Stimulated activated CD8-positive, alpha-beta memory T cell treated with anti-CD3 and anti-CD28 coated beads, Interleukin-7, amount 100 ng/mL, for 48 hours (primary cell): ENCODE results near the gene HEATR5A.
"Not testable (repeated sequence)": the region's sequence is repeated elsewhere in the genome, so short reads cannot be mapped to it uniquely, and the experiment has no call there.

Source experiments
- DNase-seq, 2 donors: peaks; one replicate each; pipeline ENCODE4 v3.0.0-alpha.2; 2020; ENCODE audit warnings: low read depth in 1 of 2; ENCODE audit errors: extremely low read depth in 1 of 2

HEATR5A gene

DNA sequence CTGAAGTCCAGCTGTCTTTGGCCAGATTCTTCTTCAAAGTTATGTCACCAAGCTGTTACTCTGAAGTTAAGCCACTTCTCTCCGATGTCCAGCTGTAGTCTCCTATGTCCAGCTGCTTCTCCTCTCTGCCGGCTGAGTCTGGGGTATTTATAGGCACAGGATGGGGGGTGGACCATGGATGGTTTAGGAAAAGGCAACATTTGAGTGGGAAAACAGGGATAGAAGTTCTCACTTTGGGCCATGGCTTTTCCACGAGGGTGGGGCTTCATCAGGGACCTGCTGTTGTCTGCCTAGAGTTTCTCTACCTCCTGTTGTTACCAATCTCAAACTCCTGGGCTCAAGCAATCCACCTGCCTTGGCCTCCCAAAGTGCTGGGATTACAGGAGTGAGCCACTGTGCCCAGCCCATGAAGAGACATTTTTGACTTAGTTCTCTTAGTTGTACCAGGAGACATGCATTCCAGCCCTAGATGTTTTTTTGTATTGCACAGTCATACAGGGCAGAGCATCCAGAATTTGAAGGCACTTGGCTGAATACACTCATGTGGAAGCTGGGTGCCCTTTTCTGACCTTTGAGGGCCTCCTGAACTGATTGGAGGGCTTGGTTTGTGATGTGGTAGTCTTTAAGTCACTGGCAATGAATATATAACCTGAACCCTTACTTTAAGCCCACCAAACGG, 132.9 kb downstream of the HEATR5A start:
- no peak for DNase-seq

DNA sequence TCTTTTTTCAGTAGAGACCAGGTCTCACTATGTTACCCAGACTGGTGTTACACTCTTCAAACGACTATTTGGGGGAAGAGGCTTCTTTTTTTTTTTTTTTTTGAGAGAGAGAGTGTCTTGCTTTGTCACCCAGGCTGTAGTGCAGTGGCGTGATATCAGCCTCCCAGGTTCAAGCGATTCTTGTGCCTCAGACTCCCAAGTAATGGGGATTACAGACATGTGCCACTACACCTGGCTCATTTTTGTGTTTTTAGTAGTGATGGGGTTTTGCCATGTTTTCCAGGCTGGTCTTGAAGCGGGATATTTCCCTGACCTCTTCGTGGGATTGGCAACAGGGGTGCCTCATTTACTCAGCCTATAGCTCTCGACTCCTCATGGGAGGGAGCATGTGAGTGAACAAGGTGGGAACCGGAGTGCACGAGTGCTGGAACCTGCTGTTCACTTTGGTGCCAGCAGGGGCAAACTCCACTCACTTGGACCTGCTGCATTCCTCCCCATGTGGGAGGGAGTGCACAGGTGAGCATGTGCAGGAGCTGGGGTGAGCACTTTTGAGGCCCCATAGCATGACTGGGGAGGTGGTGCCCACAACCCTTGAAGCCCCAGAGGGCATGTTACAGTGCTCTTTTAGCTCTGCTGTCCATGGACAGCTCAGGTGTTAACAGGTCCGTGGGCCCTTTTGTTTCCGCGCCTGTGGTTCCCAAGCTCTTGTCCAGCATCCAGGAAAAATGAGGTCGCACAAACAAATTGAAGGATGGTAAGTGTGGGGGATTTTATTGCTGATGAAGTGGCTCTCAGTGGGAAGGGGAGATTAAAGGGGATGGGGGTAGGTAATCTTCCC, 133.7 kb downstream of the HEATR5A start:
- peak in 1 of 2 donors; percentile 10 for DNase-seq

DNA sequence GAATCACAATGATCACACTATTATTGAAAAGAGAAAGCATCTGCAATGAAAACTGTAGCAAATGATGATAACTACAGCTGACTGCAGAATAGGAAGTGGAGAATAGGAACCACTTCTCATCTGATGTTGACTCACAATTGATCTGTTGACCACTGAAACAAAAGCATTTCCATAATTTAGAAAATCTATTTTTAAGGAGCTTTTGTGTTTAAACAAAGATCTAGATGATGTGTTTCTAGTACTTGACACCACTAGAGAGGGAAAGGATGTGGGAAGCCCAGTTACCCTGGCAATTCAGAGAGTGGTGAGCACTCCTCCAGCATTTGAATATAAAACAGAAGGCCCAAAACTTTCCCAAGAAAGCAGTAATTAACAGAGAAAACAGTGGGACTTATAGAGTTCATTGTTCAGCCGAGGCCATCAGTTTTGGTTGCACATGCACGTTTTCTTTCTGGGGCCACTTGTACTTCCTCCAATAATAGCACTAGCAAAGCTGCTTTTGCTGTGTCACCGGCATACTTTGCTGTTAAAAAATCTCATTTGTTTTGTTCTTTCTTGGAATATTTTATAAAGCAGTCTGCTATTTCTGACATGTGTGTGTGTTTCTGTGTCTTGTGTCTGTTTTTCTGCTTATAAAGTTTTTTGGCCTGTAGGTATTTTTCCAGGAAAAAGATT, 136.6 kb downstream of the HEATR5A start:
- no peak for DNase-seq

DNA sequence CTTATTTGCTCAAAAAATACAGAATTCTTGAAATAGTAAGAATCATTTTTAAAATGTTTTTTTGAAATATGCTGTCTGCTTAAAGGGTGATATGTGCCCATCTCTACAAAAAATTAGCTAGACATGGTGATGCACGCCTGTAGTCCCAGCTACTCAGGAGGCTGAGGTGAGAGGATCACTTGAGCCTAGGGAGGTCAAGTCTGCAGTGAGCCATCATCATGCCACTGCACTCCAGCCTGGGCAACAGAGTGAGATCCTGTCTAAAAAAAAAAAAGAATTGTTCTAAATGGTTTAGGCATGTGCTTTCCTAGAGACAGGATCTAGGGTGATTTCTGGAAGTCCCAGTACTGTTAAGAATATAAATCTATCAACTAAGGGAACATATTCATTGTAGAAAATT, 137.2 kb downstream of the HEATR5A start:
- no peak for DNase-seq

DNA sequence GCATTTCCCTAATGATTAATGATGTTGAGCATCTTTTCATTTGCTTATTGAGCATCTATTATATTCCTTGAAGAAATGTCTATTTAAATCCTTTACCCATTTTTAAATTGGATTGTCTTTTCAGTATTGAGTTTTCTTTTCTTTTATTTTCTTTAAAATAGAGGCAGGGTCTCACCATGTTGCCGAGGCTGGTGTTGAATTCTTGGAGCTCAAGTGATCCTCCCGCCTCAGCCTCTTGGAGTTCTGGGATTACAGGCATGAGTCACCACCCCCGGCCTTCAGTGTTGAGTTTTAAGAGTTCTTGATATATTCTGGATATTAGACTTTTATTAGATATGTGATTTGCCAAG, 139.5 kb downstream of the HEATR5A start:
- no peak for DNase-seq

DNA sequence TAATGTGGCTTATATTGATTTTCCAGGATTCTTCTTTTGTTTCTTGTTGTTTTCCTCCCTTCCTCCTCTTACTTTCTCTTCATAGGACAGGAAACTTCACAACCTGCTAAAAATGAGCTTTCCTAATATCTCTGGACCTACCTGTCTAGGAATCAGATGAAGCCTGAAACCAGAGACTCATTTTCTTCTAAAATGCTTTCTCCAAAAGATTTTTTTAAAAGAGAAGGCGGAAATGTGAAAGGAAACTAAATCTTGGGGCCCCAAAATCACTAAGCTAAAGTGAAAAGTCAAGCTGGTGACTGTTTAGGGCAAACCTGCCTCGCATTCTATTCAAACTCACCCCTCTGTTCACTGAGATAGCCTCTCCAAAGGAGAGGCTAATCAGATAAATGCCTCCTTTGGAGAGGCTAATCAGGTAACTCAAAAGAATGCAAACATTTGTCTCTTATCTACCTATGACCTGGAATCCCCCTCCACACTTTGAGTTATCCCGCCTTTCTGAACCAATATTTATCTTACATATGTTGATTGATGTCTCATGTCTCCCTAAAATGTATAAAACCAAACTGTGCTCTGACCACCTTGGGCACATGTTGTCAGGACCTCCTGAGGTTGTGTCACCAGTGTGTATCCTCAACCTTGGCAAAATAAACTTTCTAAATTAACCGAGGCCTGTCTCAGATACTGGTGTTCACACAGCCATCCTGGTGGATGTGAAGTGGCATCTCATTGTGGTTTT, 140.0 kb downstream of the HEATR5A start:
- no peak for DNase-seq

DNA sequence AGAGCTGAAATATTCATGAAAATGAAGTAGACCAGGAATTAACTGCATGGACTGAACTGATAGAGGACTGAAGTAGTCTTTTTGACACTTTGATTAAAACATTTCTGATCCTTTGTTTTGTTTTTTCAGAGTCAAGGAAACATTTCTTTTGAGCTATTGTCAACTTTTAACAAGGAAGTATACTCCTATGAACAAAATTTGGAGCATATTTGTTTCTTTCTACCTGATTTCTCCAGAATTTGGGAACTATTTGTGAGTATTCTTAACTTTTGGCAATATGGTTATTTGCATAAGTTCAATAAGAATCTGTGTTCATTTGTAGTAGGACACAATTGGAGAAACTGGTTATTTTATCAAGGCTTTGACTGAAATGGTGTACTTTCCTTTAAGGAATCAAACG, 141.5 kb downstream of the HEATR5A start:
- DNase-seq: no peak

DNA sequence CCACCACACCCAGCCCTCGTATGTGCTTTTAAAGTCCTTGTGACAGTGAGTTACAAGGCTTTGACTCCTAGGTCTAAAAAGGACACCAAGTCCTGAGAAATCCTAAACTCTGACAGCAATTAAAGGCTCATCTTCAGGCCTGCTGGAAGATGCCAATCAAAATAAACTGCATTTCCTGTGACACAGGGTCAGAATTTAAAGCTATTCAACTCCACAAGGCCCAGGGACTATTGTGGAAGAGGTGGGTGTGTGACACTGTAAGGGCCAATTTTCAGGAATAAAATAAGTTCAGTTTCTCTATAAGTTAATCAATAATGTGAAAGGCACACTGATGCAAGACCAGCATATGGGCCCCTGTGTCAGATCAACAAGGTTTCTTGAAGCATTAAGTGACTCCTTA, 143.3 kb downstream of the HEATR5A start:
- DNase-seq: no peak

DNA sequence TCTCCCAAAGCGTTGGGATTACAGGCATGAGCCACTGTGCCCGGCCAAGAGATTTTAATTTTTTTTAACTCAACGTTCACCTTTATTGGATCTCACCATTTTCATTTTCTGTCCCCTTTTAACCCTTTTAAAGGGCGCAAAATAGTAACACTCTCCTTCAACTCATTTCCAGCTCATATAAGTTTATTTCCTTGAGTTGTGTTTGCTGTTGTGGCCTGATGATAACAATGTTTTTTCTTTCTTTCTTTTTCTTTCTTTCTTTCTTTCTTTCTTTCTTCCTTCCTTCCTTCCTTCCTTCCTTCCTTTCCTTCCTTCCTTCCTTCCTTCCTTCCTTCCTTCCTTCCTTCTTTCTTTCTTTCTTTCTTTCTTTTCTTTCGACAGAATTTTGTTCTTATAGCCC, 143.9 kb downstream of the HEATR5A start:
- DNase-seq: not testable (repeated sequence)

DNA sequence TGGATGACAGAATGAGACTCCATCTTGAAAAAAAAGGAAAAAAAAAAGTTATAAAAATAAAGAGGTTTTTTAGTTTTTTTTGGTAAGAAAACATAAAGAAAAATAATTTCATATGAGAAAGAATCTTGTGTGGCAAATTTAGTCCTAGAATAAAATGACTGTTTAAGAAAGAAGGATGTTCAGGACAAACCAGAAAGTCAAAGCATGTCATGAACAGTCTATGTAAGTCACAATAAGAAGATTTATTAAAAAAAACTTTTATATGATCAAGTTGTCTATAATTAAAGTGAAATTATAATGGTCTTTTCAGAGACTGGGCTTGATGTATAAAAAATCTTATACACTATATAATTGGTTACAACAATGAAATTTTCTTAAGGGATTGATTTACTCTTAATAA, 144.6 kb downstream of the HEATR5A start:
- no peak for DNase-seq

DNA sequence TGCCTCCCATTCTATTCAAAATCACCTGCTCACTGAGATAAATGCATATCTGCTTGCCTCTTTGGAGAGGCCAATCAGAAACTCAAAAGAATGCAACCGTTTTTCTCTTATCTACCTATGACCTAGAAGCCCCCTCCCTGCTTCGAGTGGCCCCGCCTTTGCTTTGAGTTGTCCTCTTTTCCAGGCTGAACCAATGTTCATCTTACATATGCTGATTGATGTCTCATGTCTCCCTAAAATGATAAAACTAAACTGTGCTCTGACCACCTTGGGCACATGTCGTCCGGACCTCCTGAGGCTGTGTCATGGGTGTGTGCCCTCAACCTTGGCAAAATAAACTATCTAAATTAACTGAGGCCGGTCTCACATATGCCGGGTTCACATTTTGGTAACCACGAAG, 148.7 kb downstream of the HEATR5A start:
- DNase-seq: no peak

DNA sequence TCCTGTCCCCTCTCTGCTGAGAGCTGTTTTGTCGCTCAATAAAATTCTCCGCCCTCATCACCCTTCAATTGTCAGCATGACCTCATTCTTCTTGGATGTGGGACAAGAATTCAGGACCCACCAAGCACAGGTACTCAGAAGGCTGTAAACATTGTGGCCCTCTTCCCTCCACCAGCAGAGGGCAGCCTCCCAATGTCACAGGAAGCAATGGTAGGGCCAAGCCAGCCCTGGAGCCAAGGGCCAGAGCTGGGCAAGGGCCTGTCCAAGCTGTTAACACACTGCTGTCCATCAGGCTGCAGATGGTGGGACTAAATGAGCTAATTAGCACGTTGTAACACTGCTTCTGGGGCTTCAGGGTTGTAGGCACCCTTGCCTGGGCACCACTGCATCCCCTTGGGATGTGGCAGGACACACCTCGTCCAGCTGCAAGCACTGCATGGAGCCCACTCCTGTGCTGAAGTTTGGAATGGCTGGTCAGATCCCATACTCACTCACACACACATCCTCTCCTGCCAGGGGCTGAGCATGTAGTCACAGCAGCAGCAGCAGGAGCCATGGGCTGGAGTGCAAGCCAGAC, 150.1 kb downstream of the HEATR5A start:
- no peak for DNase-seq

DNA sequence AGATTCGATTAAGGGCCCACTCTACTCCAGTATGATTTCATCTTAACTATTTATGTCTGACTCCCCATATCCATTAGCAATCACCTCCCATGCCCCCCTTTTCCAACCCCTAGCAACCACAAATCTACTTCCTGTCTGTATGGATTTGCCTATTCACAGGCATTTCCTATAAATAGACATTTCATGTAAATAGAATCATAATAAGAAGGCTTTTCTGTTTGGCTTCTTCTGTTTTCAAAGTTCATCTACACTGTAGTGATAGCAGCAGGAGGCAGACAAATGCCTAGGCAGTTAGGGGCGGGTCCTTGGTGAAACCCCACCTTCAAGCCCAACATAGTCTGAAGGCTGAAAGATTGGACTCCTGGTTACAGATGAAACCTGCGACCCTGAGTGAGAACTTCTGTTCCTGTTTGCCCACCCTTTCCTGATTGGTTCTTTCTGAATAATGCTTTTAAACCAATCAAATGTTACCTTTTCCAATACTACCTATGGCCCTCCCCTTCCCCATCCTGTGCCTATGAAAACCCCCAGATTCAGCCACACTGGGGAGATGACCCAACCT, 150.6 kb downstream of the HEATR5A start:
- no peak for DNase-seq

DNA sequence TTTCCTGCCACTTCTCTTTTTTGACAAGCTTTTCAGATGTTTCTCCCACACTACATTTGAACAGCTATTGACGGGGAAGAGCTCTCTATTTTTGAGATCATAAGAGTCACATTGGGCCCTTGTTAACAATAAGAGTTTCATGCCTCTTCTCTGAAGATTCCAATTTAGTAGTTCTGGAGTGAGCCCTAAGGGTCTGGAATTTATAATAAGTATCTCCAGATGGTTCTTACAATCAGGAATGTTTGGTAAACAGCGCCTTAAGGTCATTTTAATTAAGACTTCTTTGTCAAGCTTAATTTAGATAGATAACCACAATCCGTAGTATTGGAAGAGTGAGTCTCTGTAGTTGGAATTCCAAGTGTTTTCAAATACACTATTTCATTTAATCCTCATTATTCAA, 152.1 kb downstream of the HEATR5A start:
- no peak for DNase-seq

DNA sequence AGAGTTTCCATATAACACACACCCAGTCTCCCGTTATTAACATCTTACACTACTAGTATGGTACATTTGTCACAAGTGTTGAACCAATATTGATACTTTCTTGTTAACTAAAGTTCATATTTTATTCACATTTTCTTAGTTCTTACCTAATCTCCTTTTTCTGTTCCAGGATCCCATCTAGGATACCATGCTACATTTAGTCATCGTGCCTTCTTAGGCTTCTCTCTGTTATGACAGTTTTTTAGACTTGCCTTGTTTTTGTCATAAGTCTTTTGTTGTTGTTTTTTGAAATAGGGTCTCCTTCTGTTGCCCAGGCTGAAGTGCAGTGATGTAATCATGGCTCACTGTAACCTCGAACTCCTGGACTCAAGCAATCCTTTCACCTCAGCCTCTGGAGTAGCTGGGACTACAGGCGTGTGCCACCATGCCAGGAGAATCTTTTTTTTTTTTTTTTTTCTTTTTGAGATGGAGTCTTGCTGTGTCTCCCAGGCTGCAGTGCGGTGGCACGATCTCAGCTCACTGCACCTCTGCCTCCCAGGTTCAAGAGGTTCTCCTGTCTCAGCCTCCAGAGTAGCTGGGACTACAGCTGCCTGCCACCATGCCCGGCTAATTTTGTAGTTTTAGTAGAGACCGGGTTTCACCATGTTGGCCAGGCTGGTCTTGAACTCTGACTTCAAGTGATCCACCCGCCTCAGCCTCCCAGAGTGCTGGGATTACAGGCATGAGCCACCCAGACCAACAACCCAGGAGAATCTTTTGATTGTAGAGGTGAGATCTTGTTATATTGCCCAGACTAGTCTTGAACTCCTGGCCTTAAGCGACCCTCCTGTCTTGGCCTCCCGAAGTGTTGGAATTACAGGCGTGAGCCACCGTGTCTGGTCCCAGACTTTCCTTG, 153.7 kb downstream of the HEATR5A start:
- DNase-seq: no peak

DNA sequence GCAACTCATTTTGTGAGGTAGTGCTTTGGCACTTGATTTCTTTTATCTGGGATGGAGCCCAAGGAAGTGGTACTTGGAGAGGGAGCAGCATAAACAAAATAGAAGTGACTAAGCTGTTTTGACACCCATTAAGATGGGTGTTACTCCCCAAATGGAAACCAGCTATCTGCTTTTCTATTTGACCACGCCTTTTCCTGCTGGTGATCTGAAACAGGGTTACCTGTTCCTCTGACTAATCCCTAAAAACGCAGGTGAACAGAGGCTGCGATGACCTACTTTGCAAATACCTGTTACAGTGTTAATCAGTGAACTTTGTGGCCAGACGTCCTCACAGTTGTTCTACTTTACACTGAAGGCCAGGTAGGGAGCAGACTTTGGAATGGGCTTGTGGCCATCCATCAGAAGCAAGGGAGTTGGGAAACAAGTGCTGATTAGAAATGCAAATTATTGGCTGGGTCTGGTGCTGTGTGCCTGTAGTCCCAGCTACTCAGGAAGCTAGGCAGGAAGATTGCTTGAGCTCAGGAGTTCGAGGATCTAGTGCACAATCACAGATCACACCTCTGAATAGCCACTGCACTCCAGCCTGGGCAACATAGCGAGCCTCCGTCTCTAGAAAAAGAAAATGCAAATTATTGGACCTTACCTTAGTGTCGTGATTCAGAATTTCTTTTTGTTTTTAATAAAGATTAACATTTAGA, 154.5 kb downstream of the HEATR5A start:
- no peak for DNase-seq

DNA sequence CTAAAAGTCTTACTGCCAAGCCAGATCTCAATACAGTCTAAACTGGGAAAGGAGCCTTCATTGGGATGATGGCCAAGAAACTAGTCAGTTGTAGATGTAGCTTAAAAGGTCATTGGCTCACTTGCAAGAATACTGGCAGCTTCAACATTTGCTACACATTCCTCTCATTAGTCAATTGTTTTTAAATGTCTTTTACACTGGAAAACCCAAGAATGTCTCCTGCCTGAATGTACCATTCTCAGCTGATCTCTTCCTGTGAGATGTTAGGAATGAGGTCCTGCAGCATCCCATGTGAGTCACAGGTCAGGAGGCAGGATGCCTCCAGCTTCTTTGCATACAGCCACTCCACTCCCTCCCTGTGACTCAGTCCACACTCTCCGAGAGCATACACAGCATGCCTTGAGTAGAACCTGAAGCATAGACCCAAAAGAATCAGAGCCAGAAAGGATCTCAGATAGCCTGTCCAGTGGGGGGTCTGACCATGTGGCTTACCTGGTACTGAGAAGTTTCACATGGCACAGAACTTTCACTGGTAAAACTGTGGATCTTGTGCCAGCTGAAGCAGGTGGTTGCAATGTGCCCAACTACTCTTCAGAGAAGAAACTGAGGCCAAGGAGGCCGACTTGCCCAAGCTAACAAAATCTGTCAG, 156.7 kb downstream of the HEATR5A start:
- DNase-seq: no peak

DNA sequence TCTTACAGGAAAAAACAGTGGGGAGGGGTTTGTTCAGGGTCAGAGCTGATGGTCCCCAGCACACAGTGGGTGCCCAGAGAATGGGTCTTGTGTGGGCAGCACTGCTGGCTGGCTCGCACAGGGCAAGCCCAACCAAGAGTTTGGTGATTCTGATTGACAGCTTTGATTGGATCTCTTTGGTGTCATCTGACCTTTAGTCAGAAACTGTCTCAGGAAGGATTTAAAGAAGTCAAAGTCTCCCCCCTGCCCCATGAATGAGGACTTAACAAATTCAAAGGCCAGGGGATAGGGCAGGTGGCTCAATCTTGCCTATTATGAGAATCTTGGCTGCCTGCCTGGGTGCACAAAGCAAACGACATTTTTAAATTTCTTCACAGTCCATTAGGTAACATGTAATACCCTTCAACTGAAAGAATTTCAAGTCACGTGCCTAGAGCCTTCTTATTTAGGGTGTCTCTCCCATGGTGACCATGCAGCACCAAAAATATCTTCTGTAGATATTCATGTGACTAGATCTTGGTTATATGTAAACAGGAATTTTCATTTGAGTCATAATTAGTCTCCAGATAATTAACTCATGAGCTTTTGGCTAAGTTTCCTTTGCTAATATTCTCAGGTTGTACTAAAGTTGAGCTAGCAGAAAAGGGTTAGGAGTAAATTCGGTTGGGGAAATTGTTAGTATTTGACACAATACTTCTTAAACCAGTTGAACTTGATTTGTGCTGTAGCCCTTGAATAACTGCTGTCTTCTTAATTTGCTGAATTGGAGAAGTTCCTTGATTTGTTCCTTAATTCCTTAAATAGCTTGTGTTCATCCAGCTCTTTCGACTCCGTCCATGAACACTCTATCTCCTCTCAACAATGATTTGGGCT, 158.3 kb downstream of the HEATR5A start:
- no peak for DNase-seq
